Neural progenitor cell (in vitro differentiated cells): ENCODE data around the gene PPM1B. TPM values are rescaled to one million over a fixed set of nuclear protein-coding genes. Genes with fewer than 3 reads are reported as not detected.
A peak's percentile ranks its signal among the peaks of the same experiment; 100 is the strongest.

Source experiments
- DNase-seq: peaks from one replicate; pipeline ENCODE4 v3.0.0-alpha.2; 2016; ENCODE audit warnings: low spot score
- H2AFZ ChIP-seq: fragments of 200-600 bp; sonication (generic); replicated peaks from 2 replicates; pipeline ENCODE4 v1.6.1; 2016; ENCODE audit warnings: antibody characterized with exemption
- H3F3A ChIP-seq: fragments of 200-600 bp; sonication (generic); 2 replicates; pipeline ENCODE4 v1.6.1; 2016; ENCODE audit warnings: antibody characterized with exemption, low read depth
- H3K27ac ChIP-seq: fragments of 200-600 bp; sonication (generic); 2 replicates; pipeline ENCODE4 v1.5.1; 2016; ENCODE audit warnings: mild to moderate bottlenecking
- H3K27me3 ChIP-seq: fragments of 200-600 bp; sonication (generic); 2 replicates; pipeline ENCODE4 v1.6.1; 2016; ENCODE audit warnings: mild to moderate bottlenecking, moderate library complexity
- H3K36me3 ChIP-seq: fragments of 200-600 bp; sonication (generic); 2 replicates; pipeline ENCODE4 v1.5.1; 2016
- H3K4me1 ChIP-seq: fragments of 200-600 bp; sonication (generic); 2 replicates; pipeline ENCODE4 v1.6.1; 2016; ENCODE audit warnings: mixed run types
- H3K4me2 ChIP-seq: fragments of 200-600 bp; sonication (generic); 2 replicates; pipeline ENCODE4 v1.6.1; 2016
- H3K4me3 ChIP-seq: fragments of 200-600 bp; sonication (generic); 2 replicates; pipeline ENCODE4 v1.5.1; 2016
- H3K79me2 ChIP-seq: fragments of 200-600 bp; sonication (generic); 2 replicates; pipeline ENCODE4 v1.6.1; 2016; ENCODE audit warnings: low read depth
- H3K9ac ChIP-seq: fragments of 200-600 bp; sonication (generic); 2 replicates; pipeline ENCODE4 v1.6.1; 2016
- H3K9me3 ChIP-seq: fragments of 200-600 bp; sonication (generic); 2 replicates; pipeline ENCODE4 v1.5.1; 2016; ENCODE audit warnings: low read depth
- H4K20me1 ChIP-seq: fragments of 200-600 bp; sonication (generic); 2 replicates; pipeline ENCODE4 v1.6.1; 2016; ENCODE audit warnings: low read depth
- H3K27ac Mint-ChIP-seq: 3 replicates; pipeline ENCODE4 v1.8.0; 2021; ENCODE audit warnings: mixed read lengths
- H3K27me3 Mint-ChIP-seq: 2 replicates; pipeline ENCODE4 v1.8.0; 2022; ENCODE audit warnings: low read depth, mild to moderate bottlenecking, inconsistent platforms, moderate library complexity, mixed read lengths; ENCODE audit not compliant: insufficient read depth
- H3K36me3 Mint-ChIP-seq: 3 replicates; pipeline ENCODE4 v1.8.0; 2021; ENCODE audit warnings: mixed read lengths
- H3K4me1 Mint-ChIP-seq: 3 replicates; pipeline ENCODE4 v1.8.0; 2021; ENCODE audit warnings: mixed read lengths
- H3K4me3 Mint-ChIP-seq: 3 replicates; pipeline ENCODE4 v1.8.0; 2021; ENCODE audit warnings: mild to moderate bottlenecking, moderate library complexity, mixed read lengths
- H3K9me3 Mint-ChIP-seq: 3 replicates; pipeline ENCODE4 v1.8.0; 2020; ENCODE audit warnings: mixed read lengths
- CTCF ChIP-seq: fragments of 200-600 bp; sonication (generic); IDR thresholded peaks from 2 replicates; pipeline ENCODE4 v1.5.1; 2017; ENCODE audit warnings: antibody characterized with exemption, mild to moderate bottlenecking
- EZH2 ChIP-seq: fragments of 200-600 bp; sonication (generic); IDR thresholded peaks from 2 replicates; pipeline ENCODE4 v1.6.1; 2017; ENCODE audit warnings: antibody characterized with exemption, mild to moderate bottlenecking, moderate library complexity
- EZH2phosphoT487 ChIP-seq: fragments of 200-600 bp; sonication (generic); IDR thresholded peaks from 2 replicates; pipeline ENCODE4 v1.6.1; 2017; ENCODE audit warnings: antibody characterized with exemption
- total RNA-seq: library from RNA; depleted of rRNA; stranded (reverse); fragments of >200 nt; gene quantifications from 2 replicates; pipeline ENCODE4 v1.2.3, GENCODE V29; 2015; ENCODE audit warnings: low replicate concordance

The PPM1B gene
- total RNA-seq, 1 donor from 2014 or later, result 86.6 TPM

GRCh38 chr2:44178950-44179349 lies 10.3 kb downstream of the PPM1B start:
- no peak for DNase-seq
- Histone ChIP-seq H3K4me1 (peaks cover 30% of the 10 kb centered on the region), H3K27me3 (no peaks in the 10 kb centered on the region), H3K9ac (no peak overlapping the region), H4K20me1 (peaks cover 23% of the 10 kb centered on the region), H3K36me3 (no peaks in the 10 kb centered on the region), H3K27ac (no peak overlapping the region), H2AFZ (no peak overlapping the region), H3K9me3 (no peaks in the 10 kb centered on the region), H3K4me3 (no peak overlapping the region), H3K79me2 (peaks cover 100% of the 10 kb centered on the region), H3F3A (peaks cover 26% of the 10 kb centered on the region), H3K4me2 (no peak overlapping the region)
- H3K27me3 Mint-ChIP-seq, result no peaks in the 10 kb centered on the region
- peaks cover 36% of the 10 kb centered on the region for H3K36me3 Mint-ChIP-seq
- no peak overlapping the region for H3K4me3 Mint-ChIP-seq
- no peaks in the 10 kb centered on the region for H3K9me3 Mint-ChIP-seq
- no peak overlapping the region for H3K27ac Mint-ChIP-seq
- peaks cover 18% of the 10 kb centered on the region for H3K4me1 Mint-ChIP-seq
- TF ChIP-seq CTCF, result no peak

DNA sequence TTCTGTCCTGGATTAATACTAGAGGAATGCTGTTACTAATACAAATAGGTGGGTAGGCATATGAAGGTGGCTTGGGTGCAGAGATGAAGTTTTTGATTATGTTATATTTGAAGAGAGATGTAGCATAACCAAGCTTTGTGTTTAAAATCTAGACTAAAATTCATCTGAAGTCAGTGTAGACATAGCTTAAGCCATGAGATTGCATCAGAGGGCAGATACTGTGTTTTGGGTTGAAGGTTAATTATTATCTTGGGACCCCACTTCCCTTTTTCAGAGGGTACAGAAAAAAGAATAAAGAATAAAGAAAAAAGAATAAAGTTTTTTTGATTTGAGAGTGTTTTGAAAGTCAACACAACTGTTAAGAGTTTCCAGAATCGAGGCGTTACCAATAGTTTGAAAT lies 13.0 kb downstream of the PPM1B start:
- Histone ChIP-seq H3K4me1 (peaks cover 10% of the 10 kb centered on the region), H3K9me3 (no peaks in the 10 kb centered on the region), H3K4me3 (no peak overlapping the region), H4K20me1 (peaks cover 21% of the 10 kb centered on the region), H3K9ac (no peak overlapping the region), H3K27ac (no peak overlapping the region), H3K27me3 (no peaks in the 10 kb centered on the region), H3K79me2 (peaks cover 100% of the 10 kb centered on the region), H3K36me3 (no peaks in the 10 kb centered on the region), H3F3A (peaks cover 10% of the 10 kb centered on the region), H3K4me2 (no peak overlapping the region), H2AFZ (no peak overlapping the region)
- Mint-ChIP-seq H3K9me3 (no peaks in the 10 kb centered on the region), H3K36me3 (peaks cover 40% of the 10 kb centered on the region), H3K27ac (no peak overlapping the region), H3K4me1 (peaks cover 12% of the 10 kb centered on the region), H3K27me3 (no peaks in the 10 kb centered on the region), H3K4me3 (no peak overlapping the region)
- TF ChIP-seq EZH2 (no peak), EZH2phosphoT487 (no peak), CTCF (no peak)
- DNase-seq, result no peak

GRCh38 chr2:44184106-44184505 lies 15.4 kb downstream of the PPM1B start:
- no peak overlapping the region for H3K27ac ChIP-seq
- H3K27me3 Mint-ChIP-seq, result no peaks in the 10 kb centered on the region
- peaks cover 2% of the 10 kb centered on the region for H3K9me3 Mint-ChIP-seq
- peaks cover 44% of the 10 kb centered on the region for H3K36me3 Mint-ChIP-seq
- peaks cover 100% of the 10 kb centered on the region for H3K79me2 ChIP-seq
- H2AFZ ChIP-seq, result no peak overlapping the region
- TF ChIP-seq EZH2 (no peak), CTCF (no peak), EZH2phosphoT487 (no peak)
- no peak overlapping the region for H3K4me3 Mint-ChIP-seq
- no peaks in the 10 kb centered on the region for H3K9me3 ChIP-seq
- H3K27ac Mint-ChIP-seq, result peak overlapping the region; percentile 59
- peaks cover 21% of the 10 kb centered on the region for H4K20me1 ChIP-seq
- no peak for DNase-seq
- peaks cover 12% of the 10 kb centered on the region for H3K4me1 Mint-ChIP-seq
- H3K27me3 ChIP-seq, result no peaks in the 10 kb centered on the region
- no peaks in the 10 kb centered on the region for H3K36me3 ChIP-seq
- H3K4me1 ChIP-seq, result peaks cover 10% of the 10 kb centered on the region
- H3K9ac ChIP-seq, result no peak overlapping the region
- H3K4me3 ChIP-seq, result no peak overlapping the region
- no peak overlapping the region for H3K4me2 ChIP-seq
- peaks cover 10% of the 10 kb centered on the region for H3F3A ChIP-seq

DNA sequence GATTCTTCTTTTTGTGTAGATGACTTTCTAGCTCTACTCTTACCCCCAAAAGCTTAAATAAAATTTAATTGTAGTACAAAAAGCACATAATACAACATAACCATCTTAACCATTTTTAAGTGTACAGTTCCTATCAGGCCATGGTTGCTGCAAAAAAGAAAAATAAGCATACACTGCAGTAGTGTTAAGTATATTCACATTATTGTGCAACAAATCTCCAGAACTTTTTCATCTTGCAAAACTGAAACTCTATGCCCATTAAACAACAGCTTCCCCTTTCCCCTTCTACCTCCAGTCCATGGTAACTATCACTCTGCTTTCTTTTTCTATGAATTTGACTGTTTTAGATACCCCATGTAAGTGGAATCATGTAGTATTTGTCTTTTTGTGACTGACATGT lies 18.1 kb downstream of the PPM1B start:
- Mint-ChIP-seq H3K9me3 (peaks cover 5% of the 10 kb centered on the region), H3K36me3 (peaks cover 30% of the 10 kb centered on the region), H3K4me1 (peaks cover 12% of the 10 kb centered on the region), H3K27me3 (no peaks in the 10 kb centered on the region), H3K4me3 (no peak overlapping the region), H3K27ac (no peak overlapping the region)
- Histone ChIP-seq H3K27me3 (no peaks in the 10 kb centered on the region), H4K20me1 (peaks cover 27% of the 10 kb centered on the region), H3K4me2 (no peak overlapping the region), H3K9ac (no peak overlapping the region), H2AFZ (no peak overlapping the region), H3K9me3 (no peaks in the 10 kb centered on the region), H3K4me1 (peaks cover 10% of the 10 kb centered on the region), H3F3A (peaks cover 10% of the 10 kb centered on the region), H3K27ac (no peak overlapping the region), H3K36me3 (peaks cover 2% of the 10 kb centered on the region), H3K79me2 (peaks cover 100% of the 10 kb centered on the region), H3K4me3 (no peak overlapping the region)
- TF ChIP-seq EZH2phosphoT487 (no peak), EZH2 (no peak), CTCF (no peak)
- DNase-seq, result no peak
